Astrocyte (in vitro differentiated cells and primary cell): ENCODE results near the gene KRCC1. TPM values are rescaled to one million over a fixed set of nuclear protein-coding genes. Genes with fewer than 3 reads are reported as not detected.

ENCODE experiments used
- DNase-seq: peaks from one replicate; pipeline ENCODE4 v3.0.0-alpha.2; 2010; ENCODE audit warnings: low read depth
- FAIRE-seq: peaks from 2 replicates; lab custom pipeline; 2011; peaks lifted over from hg19 to GRCh38; lab: Jason Lieb, UNC
- H2AFZ ChIP-seq: 2 replicates; pipeline ENCODE4 v1.6.0; 2012; ENCODE audit warnings: low read depth, low read length, inconsistent platforms
- H3K27ac ChIP-seq: 2 replicates; pipeline ENCODE4 v1.5.1; 2011; ENCODE audit warnings: low read depth, low read length, inconsistent platforms
- H3K27me3 ChIP-seq: 2 replicates; pipeline ENCODE4 v1.6.0; 2011; ENCODE audit warnings: low read length, inconsistent platforms; ENCODE audit not compliant: insufficient read depth
- H3K36me3 ChIP-seq: 2 replicates; pipeline ENCODE4 v1.5.1; 2011; ENCODE audit warnings: low read length, inconsistent platforms; ENCODE audit not compliant: insufficient read depth
- H3K4me1 ChIP-seq: 2 replicates; pipeline ENCODE4 v1.5.1; 2011; ENCODE audit warnings: low read length, inconsistent platforms; ENCODE audit not compliant: insufficient read depth
- H3K4me2 ChIP-seq: 2 replicates; pipeline ENCODE4 v1.6.0; 2012; ENCODE audit warnings: low read length, inconsistent platforms
- H3K4me3 ChIP-seq: 2 replicates; pipeline ENCODE4 v1.5.1; 2011; ENCODE audit warnings: low read depth, mild to moderate bottlenecking, low read length, inconsistent platforms; ENCODE audit not compliant: insufficient read depth
- H3K79me2 ChIP-seq: 2 replicates; pipeline ENCODE4 v1.6.0; 2012; ENCODE audit warnings: mild to moderate bottlenecking, low read length, inconsistent platforms; ENCODE audit not compliant: insufficient read depth
- H3K9ac ChIP-seq: 2 replicates; pipeline ENCODE4 v1.6.0; 2012; ENCODE audit warnings: mild to moderate bottlenecking, low read length, inconsistent platforms
- H3K9me3 ChIP-seq: 2 replicates; pipeline ENCODE4 v1.5.1; 2012; ENCODE audit warnings: low read depth, mild to moderate bottlenecking, low read length, inconsistent platforms; ENCODE audit not compliant: insufficient read depth
- H4K20me1 ChIP-seq: 2 replicates; pipeline ENCODE4 v1.6.0; 2012; ENCODE audit warnings: low read length, inconsistent platforms; ENCODE audit not compliant: insufficient read depth
- H3K27ac Mint-ChIP-seq: one replicate; pipeline ENCODE4 v1.8.0; 2021; ENCODE audit warnings: mild to moderate bottlenecking, mixed read lengths; ENCODE audit not compliant: unreplicated experiment
- H3K27me3 Mint-ChIP-seq: one replicate; pipeline ENCODE4 v1.8.0; 2021; ENCODE audit warnings: low read depth, mixed read lengths; ENCODE audit not compliant: unreplicated experiment
- H3K36me3 Mint-ChIP-seq: one replicate; pipeline ENCODE4 v1.8.0; 2021; ENCODE audit warnings: low read depth, mixed read lengths; ENCODE audit not compliant: unreplicated experiment
- H3K4me1 Mint-ChIP-seq: one replicate; pipeline ENCODE4 v1.8.0; 2021; ENCODE audit warnings: low read depth, mixed read lengths; ENCODE audit not compliant: unreplicated experiment
- H3K4me3 Mint-ChIP-seq: one replicate; pipeline ENCODE4 v1.8.0; 2021; ENCODE audit warnings: mild to moderate bottlenecking, moderate library complexity, mixed read lengths; ENCODE audit not compliant: unreplicated experiment
- H3K9me3 Mint-ChIP-seq: one replicate; pipeline ENCODE4 v1.8.0; 2021; ENCODE audit warnings: mild to moderate bottlenecking, mixed read lengths; ENCODE audit not compliant: unreplicated experiment
- CTCF ChIP-seq: IDR thresholded peaks from 2 replicates; pipeline ENCODE4 v1.5.1; 2011; ENCODE audit warnings: low read depth, mild to moderate bottlenecking, inconsistent platforms, low read length, moderate library complexity; ENCODE audit not compliant: insufficient read depth
- EZH2 ChIP-seq: IDR thresholded peaks from 2 replicates; pipeline ENCODE4 v1.6.1; 2012; ENCODE audit warnings: mild to moderate bottlenecking, low read length, inconsistent platforms; ENCODE audit not compliant: insufficient read depth
- total RNA-seq: library from RNA; stranded (reverse); gene quantifications from 2 replicates; pipeline ENCODE4 v1.2.1, GENCODE V29; 2021

The KRCC1 gene
- total RNA-seq, 1 donor from 2014 or later, result 17.7 TPM

GRCh38 chr2:88060907-88061275 lies 5.3 kb upstream of the KRCC1 start:
- H3K9me3 Mint-ChIP-seq, result no peaks in the 10 kb centered on the region
- H3K4me3 ChIP-seq, result no peak overlapping the region
- H3K27me3 ChIP-seq, result no peaks in the 10 kb centered on the region
- no peak overlapping the region for H3K4me3 Mint-ChIP-seq
- no peak overlapping the region for H3K4me2 ChIP-seq
- peaks cover 4% of the 10 kb centered on the region for H3K79me2 ChIP-seq
- H2AFZ ChIP-seq, result no peak overlapping the region
- TF ChIP-seq EZH2, result no peak
- no peak for TF ChIP-seq CTCF
- H3K9ac ChIP-seq, result no peak overlapping the region
- FAIRE-seq, result no peak
- H3K4me1 ChIP-seq, result peaks cover 4% of the 10 kb centered on the region
- no peaks in the 10 kb centered on the region for H3K36me3 Mint-ChIP-seq
- no peaks in the 10 kb centered on the region for H3K36me3 ChIP-seq
- H3K27ac ChIP-seq, result no peak overlapping the region
- no peaks in the 10 kb centered on the region for H3K27me3 Mint-ChIP-seq
- no peaks in the 10 kb centered on the region for H4K20me1 ChIP-seq
- H3K9me3 ChIP-seq, result no peaks in the 10 kb centered on the region
- H3K27ac Mint-ChIP-seq, result no peak overlapping the region
- peaks cover 4% of the 10 kb centered on the region for H3K4me1 Mint-ChIP-seq
- DNase-seq, result no peak

- H3K4me1 Mint-ChIP-seq, result peaks cover 4% of the 10 kb centered on the region
- Histone ChIP-seq H3K36me3 (no peaks in the 10 kb centered on the region), H3K4me3 (no peak overlapping the region), H3K27ac (no peak overlapping the region), H3K9me3 (no peaks in the 10 kb centered on the region), H2AFZ (no peak overlapping the region), H3K4me1 (peaks cover 5% of the 10 kb centered on the region), H3K9ac (no peak overlapping the region), H4K20me1 (no peaks in the 10 kb centered on the region), H3K4me2 (no peak overlapping the region), H3K79me2 (peaks cover 11% of the 10 kb centered on the region), H3K27me3 (no peaks in the 10 kb centered on the region)
- FAIRE-seq (no peak), DNase-seq (peak; percentile 10)
- no peaks in the 10 kb centered on the region for H3K27me3 Mint-ChIP-seq
- H3K27ac Mint-ChIP-seq, result no peak overlapping the region
- no peak overlapping the region for H3K4me3 Mint-ChIP-seq
- peak; percentile 89 for TF ChIP-seq CTCF
- TF ChIP-seq EZH2, result no peak
- no peaks in the 10 kb centered on the region for H3K36me3 Mint-ChIP-seq
- no peaks in the 10 kb centered on the region for H3K9me3 Mint-ChIP-seq
These were observed 4.7 kb upstream of the KRCC1 start for GRCh38 chr2:88059979-88060906.

GRCh38 chr2:88058191-88058590 lies 2.6 kb upstream of the KRCC1 start:
- Histone ChIP-seq H3K4me3 (no peak overlapping the region), H2AFZ (no peak overlapping the region), H3K79me2 (peaks cover 31% of the 10 kb centered on the region), H3K36me3 (no peaks in the 10 kb centered on the region), H3K27me3 (no peaks in the 10 kb centered on the region), H4K20me1 (peaks cover 1% of the 10 kb centered on the region), H3K4me2 (no peak overlapping the region), H3K27ac (no peak overlapping the region), H3K9ac (no peak overlapping the region), H3K4me1 (peaks cover 17% of the 10 kb centered on the region), H3K9me3 (no peaks in the 10 kb centered on the region)
- no peak overlapping the region for H3K4me3 Mint-ChIP-seq
- peaks cover 15% of the 10 kb centered on the region for H3K4me1 Mint-ChIP-seq
- H3K27me3 Mint-ChIP-seq, result no peaks in the 10 kb centered on the region
- H3K36me3 Mint-ChIP-seq, result peaks cover 4% of the 10 kb centered on the region
- FAIRE-seq (no peak), DNase-seq (no peak)
- no peaks in the 10 kb centered on the region for H3K9me3 Mint-ChIP-seq
- TF ChIP-seq EZH2, result no peak
- TF ChIP-seq CTCF, result no peak
- no peak overlapping the region for H3K27ac Mint-ChIP-seq
